GM19240 (cell line): Measurements from ENCODE around the gene LRIG1.
"Not testable (repeated sequence)": the region's sequence is repeated elsewhere in the genome, so short reads cannot be mapped to it uniquely, and the experiment has no call there.

ENCODE experiments used
- DNase-seq: peaks from one replicate; pipeline ENCODE4 v3.0.0; 2011; ENCODE audit warnings: low spot score; ENCODE audit not compliant: insufficient read length

Gene LRIG1

DNA sequence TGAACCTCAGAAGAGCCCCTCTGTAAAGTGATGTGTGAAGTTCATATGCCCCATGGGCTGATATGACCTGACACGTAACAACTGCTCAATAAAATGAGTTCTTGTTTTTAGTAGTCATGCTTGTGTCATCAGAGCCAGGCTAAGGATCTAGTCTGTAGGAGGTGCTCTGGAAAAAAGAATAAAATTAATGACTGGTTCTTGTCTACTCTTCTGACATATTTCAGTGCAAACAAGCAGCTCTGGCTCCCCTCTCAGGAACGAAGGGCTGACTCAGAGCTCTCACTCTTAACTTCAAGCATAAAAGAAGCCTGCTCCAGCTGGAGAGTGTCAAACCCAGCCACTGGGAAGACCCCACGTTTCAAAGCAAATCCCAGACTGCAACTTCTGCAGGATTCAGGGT is 77.0 kb downstream of the LRIG1 start:
- no peak for DNase-seq

GRCh38 chr3:66421893-66422292 is 78.9 kb downstream of the LRIG1 start:
- not testable (repeated sequence) for DNase-seq

DNA sequence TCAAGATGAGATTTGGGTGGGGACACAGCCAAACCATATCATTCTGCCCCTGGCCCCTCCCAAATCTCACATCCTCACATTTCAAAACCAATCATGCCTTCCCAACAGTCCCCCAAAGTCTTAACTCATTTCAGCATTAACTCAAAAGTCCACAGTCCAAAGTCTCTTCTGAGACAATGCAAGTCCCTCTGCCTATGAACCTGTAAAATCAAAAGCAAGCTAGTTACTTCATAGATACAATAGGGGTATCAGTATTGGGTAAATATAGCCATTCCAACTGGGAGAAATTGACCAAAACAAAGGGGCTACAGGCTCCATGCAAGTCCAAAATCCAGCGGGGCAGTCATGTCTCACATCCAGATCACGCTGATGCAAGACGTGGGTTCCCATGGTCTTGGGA is 79.7 kb downstream of the LRIG1 start:
- DNase-seq: not testable (repeated sequence)

- no peak for DNase-seq
Measured at GRCh38 chr3:66419036-66419435, 81.8 kb downstream of the LRIG1 start.

DNA sequence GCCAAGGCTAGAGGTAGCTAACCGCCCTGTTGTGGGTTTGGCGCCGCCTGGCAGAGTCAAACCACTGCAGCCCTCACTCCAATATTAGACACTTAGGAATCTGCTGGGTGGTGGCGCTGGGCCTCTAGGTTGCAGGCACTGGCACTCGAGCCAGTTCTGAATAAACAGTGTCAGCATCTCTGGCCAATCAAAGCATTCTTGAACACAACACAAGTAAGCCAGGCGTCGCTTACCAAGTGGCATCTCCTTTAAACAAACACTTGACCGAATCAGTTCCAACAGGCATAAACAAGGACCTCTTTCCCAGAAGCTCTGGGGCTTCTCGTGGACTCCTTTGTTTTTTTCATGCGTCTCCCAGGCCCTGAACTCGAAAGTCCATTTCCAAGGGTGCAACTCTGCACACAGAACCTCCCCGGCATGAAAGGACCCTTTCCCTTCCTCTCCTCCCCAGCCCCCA is 82.3 kb downstream of the LRIG1 start:
- DNase-seq: no peak

GRCh38 chr3:66416556-66417304 is 84.1 kb downstream of the LRIG1 start:
- DNase-seq: no peak

- no peak for DNase-seq
Measured at GRCh38 chr3:66415867-66416428, 84.9 kb downstream of the LRIG1 start.

DNA sequence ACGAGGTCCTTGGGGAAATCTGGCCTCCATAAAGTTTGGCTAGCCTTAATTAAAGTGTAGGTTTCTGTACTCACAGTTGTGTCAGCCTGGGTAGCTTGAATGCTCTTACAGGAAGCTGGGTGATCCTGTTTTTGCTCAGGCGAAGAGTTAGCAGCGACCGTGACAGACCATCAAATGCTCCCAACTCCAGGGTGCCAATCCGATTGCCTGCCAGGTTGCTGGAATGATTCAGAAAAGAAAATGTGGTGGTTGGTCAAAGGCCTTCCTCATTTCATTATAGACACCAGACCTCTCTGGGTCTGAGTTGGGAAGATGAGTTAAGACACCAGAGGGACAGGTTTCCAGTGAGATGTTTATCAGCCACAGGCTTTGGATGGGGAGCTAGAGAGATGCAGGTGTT is 86.0 kb downstream of the LRIG1 start:
- no peak for DNase-seq

- no peak for DNase-seq
Measured at GRCh38 chr3:66413151-66413751, 87.6 kb downstream of the LRIG1 start.

DNA sequence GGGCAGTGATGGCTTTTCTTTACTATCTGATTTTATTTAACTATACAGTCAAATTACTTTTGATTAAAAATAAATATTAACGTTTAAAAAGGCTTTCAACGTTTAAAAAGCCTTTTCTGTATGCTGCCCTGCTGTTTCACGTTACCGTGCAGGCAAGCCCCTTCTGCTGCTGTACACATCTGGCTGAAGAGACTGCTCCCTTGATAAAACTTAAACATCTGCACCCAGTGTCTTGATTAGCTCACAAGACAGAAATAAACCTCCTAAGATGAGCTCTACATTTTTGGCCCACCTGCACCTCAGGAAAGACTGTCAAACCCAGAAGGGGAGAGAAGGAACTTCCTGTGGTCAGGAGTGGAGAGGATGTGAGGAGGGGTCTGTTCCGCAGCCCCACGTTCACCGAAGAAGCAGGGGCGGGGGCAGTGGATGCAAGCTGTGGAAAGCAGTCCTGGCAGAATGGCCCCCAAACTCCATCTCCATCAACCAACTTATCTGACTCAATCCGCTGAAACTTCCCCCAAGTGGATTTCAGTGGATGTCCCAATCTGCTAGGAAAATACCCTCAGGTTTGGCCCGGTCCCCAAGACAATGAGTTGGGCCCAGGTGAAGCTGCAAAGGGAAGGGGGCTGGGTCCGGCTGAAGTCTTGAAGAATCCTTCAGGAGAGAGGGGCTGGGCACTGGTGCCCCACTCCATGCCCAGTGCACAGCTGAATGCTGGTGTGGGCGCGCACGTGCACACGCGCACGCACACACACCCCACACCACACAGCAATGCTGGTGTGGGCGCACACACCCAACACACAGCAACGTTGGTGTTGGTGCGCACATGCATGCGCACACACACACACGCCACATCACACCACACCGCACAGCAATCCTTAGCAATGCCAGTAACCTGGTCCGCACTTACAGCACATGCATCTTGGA is 88.6 kb downstream of the LRIG1 start:
- DNase-seq: no peak

DNA sequence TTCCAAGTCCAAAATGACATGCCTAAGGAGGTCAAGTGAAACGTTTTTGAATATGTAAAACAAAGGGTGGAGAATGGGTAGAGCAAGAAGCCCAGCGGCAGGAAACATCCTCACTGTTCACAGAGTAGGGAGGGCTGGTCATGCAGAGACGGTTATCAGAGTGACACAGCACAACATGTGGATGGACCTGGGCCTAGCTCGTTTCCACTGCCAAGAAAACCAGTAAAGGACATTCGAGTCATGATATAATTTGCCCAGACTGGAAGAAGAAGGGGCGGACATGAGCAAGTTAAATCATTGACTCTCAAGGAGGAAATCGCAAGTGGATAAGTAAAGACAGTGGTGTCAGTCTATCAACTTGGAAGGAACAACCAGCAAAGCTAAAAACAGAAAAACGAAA is 89.3 kb downstream of the LRIG1 start:
- no peak for DNase-seq

GRCh38 chr3:66410976-66411375 is 89.8 kb downstream of the LRIG1 start:
- no peak for DNase-seq

- no peak for DNase-seq
Measured at GRCh38 chr3:66409771-66410754, 90.8 kb downstream of the LRIG1 start.

- peak; percentile 88 for DNase-seq
Measured at GRCh38 chr3:66407611-66408218, 93.1 kb downstream of the LRIG1 start.

GRCh38 chr3:66406831-66407610 is 93.8 kb downstream of the LRIG1 start:
- DNase-seq: no peak

GRCh38 chr3:66406163-66406562 is 94.7 kb downstream of the LRIG1 start:
- no peak for DNase-seq

GRCh38 chr3:66405701-66406091 is 95.1 kb downstream of the LRIG1 start:
- DNase-seq: no peak

GRCh38 chr3:66404903-66405700 is 95.7 kb downstream of the LRIG1 start:
- DNase-seq: no peak
